ENCODE measurements around the gene WNT5A.

DNA sequence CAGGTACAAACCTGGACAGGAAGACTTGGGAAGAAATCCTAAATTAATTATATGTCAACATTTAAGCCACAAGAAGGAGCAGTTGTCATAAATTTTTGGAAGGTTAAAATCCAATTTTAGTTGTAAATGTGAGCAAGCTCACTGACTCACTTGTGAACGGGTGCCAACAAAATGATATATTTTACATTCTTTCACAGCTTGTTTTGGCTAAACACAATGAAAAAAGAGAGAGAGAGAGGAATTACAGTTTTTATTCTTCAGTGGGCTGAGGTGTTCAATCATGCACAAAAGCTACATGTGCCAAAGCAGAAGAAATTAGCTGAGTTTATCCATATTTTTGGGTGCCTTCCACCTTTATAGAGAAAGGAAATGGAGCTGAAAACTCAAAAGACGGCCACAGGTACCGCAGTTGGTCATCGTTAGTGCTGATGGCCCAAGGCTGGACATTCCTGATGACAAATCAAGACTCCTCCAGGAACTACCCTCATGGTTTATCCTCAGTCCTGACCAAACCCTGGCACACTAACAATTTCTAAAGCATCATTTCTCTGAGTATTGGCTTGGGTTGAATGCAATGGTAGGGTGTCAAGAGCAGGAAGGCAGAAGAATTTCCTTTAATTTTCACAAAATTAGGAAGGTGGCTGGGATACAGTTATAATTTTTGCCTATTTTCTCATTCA lies 37.6 kb upstream of the WNT5A start:
- TF ChIP-seq YY1 (IDR thresholded peaks at IDR 0.05; ENCODE audit: insufficient read depth, insufficient read length) (no peak), ZNF274 (IDR thresholded peaks at IDR 0.05; ENCODE audit: low read depth, low read length) (no peak), SUZ12 (IDR thresholded peaks at IDR 0.05; ENCODE audit: extremely low read depth, insufficient read depth, insufficient read length) (no peak)

Measured in NT2/D1 (cell line).